GM20000 (cell line): ENCODE measurements around the gene SP7.
"Not testable (repeated sequence)": the region's sequence is repeated elsewhere in the genome, so short reads cannot be mapped to it uniquely, and the experiment has no call there.

Experiments used
- DNase-seq: peaks from one replicate; pipeline ENCODE4 v3.0.0; 2012; ENCODE audit warnings: low spot score
- CTCF ChIP-seq: IDR thresholded peaks from 2 replicates; pipeline ENCODE4 v1.5.1; 2012; ENCODE audit warnings: mild to moderate bottlenecking, control low read depth; ENCODE audit errors: extremely low read depth, missing control alignments

SP7 gene

GRCh38 chr12:53378724-53379388 is 42.7 kb upstream of the SP7 start:
- TF ChIP-seq CTCF, result no peak
- no peak for DNase-seq

- DNase-seq, result no peak
- TF ChIP-seq CTCF, result no peak
These were observed 42.1 kb upstream of the SP7 start for GRCh38 chr12:53378222-53378621.

- no peak for DNase-seq
- TF ChIP-seq CTCF, result no peak
These were observed 40.6 kb upstream of the SP7 start for GRCh38 chr12:53376747-53377146.

GRCh38 chr12:53374277-53374676 is 38.1 kb upstream of the SP7 start:
- DNase-seq, result not testable (repeated sequence)

- DNase-seq, result not testable (repeated sequence)
These were observed 37.5 kb upstream of the SP7 start for GRCh38 chr12:53373554-53374133.

- TF ChIP-seq CTCF, result no peak
- DNase-seq, result no peak
These were observed 29.2 kb upstream of the SP7 start for GRCh38 chr12:53365245-53365904.

GRCh38 chr12:53361638-53362037 is 25.5 kb upstream of the SP7 start:
- not testable (repeated sequence) for DNase-seq

- TF ChIP-seq CTCF, result no peak
- DNase-seq, result no peak
These were observed 22.8 kb upstream of the SP7 start for GRCh38 chr12:53358836-53359419.

- TF ChIP-seq CTCF, result no peak
- no peak for DNase-seq
These were observed 19.0 kb upstream of the SP7 start for GRCh38 chr12:53355121-53355520.
